GM12874 (cell line): ENCODE results near the gene POFUT1.

Experiments used
- TF ChIP-seq, protein P1 (sequence below): IDR thresholded peaks from 2 replicates; pipeline ENCODE4 v1.5.1; 2011; ENCODE audit warnings: low read depth, mild to moderate bottlenecking, control low read depth, low read length, moderate library complexity; ENCODE audit not compliant: insufficient read depth

POFUT1 gene

DNA sequence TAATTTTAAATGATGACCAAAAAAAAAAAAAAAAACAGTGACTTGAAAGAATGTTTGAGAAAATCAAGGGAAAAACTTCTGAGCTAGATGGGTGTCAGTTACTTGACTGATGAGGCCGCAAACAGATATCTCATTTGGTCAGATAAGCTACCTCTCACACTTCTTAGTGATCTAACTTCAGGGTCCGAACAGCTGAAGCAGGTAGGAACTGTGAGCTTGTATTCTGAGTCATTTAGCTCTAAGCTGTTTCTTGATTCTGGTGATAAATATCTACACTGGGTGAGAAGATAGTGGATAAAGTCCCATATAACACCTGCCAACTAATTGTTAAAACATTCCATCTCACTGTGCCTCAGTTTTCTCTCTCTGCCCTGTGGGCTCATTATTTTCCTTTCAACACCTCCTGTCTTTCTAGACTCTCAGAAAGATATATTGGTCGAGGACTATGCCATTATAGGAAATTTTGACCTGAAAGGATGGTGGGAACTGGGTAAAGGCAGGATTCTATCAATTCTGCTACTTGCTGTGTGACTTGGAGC lies 77.5 kb downstream of the POFUT1 start:
- TF ChIP-seq, protein P1, sequence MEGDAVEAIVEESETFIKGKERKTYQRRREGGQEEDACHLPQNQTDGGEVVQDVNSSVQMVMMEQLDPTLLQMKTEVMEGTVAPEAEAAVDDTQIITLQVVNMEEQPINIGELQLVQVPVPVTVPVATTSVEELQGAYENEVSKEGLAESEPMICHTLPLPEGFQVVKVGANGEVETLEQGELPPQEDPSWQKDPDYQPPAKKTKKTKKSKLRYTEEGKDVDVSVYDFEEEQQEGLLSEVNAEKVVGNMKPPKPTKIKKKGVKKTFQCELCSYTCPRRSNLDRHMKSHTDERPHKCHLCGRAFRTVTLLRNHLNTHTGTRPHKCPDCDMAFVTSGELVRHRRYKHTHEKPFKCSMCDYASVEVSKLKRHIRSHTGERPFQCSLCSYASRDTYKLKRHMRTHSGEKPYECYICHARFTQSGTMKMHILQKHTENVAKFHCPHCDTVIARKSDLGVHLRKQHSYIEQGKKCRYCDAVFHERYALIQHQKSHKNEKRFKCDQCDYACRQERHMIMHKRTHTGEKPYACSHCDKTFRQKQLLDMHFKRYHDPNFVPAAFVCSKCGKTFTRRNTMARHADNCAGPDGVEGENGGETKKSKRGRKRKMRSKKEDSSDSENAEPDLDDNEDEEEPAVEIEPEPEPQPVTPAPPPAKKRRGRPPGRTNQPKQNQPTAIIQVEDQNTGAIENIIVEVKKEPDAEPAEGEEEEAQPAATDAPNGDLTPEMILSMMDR, result no peak

DNA sequence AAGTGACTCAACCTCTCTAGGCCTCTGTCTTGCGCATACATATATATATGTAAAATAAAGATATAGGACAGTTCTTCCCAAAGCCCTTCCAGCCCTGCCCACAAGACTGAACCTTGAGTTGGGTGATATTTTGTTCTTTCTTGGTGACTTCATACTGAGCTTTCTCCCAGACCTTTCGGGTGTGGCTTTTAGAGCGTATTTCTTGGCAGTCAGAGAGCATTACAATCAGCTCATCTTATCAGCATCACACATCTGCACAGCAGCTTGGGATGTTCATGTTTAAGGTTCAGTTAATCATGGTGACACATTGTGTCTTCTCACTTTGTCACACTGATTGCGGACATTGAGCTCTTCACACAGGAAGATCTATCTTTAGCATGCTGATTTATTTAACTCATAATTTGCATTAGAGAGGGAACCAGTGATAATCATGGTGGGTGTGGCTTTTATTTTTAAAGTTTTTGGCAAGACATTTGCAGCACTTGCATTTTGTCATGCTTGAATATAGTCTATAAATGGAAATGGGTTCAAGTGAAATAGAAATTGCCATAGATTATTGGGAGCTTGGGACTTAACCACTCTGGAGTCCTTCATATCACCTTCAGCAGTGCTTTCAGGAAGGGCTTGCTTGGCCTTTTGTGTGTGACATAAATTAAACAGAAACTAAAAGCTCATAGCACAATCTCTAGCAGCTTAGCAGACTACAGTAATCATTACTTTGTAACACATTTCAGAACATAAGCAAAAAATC lies 78.1 kb downstream of the POFUT1 start:
- TF ChIP-seq, protein P1, result no peak

- TF ChIP-seq, protein P1, result no peak
Observed at GRCh38 chr20:32287231-32287638, 79.6 kb downstream of the POFUT1 start.
